Lung (tissue), 12 donors: ENCODE measurements around the gene RIC3. TPM values are rescaled to one million over a fixed set of nuclear protein-coding genes. Genes with fewer than 3 reads are reported as not detected.

ENCODE experiments used
- ATAC-seq: fragments of 200-7000 bp; cut with Tn5 transposase; one replicate; pipeline ENCODE4 v1.9.1; 2020; ENCODE audit warnings: moderate number of reproducible peaks; ENCODE audit not compliant: insufficient read depth, low FRiP score
- DNase-seq, 3 donors: peaks; one replicate each; pipeline ENCODE4 v3.0.0-alpha.2; 2013 to 2017
- H3K27ac ChIP-seq, 2 donors: one replicate each; pipeline ENCODE4 v1.5.1; 2013; ENCODE audit warnings: mild to moderate bottlenecking in 2 of 2, moderate library complexity in 2 of 2, control low read depth in 1 of 2, inconsistent platforms in 1 of 2, low read depth in 1 of 2, low read length in 1 of 2
- H3K27me3 ChIP-seq, 3 donors: one replicate each; pipeline ENCODE4 v1.5.1; 2013; ENCODE audit warnings: low read length in 2 of 3; ENCODE audit not compliant: control insufficient read depth in 3 of 3, insufficient read depth in 3 of 3
- H3K36me3 ChIP-seq, 4 donors: one replicate each; pipeline ENCODE4 v1.5.1; 2013; ENCODE audit warnings: low read length in 4 of 4, mild to moderate bottlenecking in 1 of 4, moderate library complexity in 1 of 4; ENCODE audit not compliant: control insufficient read depth in 4 of 4, insufficient read depth in 4 of 4
- H3K4me1 ChIP-seq, 5 donors: one replicate each; pipeline ENCODE4 v1.5.1; 2013; ENCODE audit warnings: low read length in 5 of 5, mild to moderate bottlenecking in 2 of 5, moderate library complexity in 1 of 5; ENCODE audit not compliant: control insufficient read depth in 5 of 5, insufficient read depth in 5 of 5
- H3K4me3 ChIP-seq: one replicate; pipeline ENCODE4 v1.5.1; 2013; ENCODE audit warnings: mild to moderate bottlenecking, control low read depth, moderate library complexity
- H3K9ac ChIP-seq, 2 donors: one replicate each; pipeline ENCODE4 v1.5.1; 2013; ENCODE audit warnings: low read length in 2 of 2, control low read depth in 1 of 2; ENCODE audit not compliant: insufficient read depth in 1 of 2
- H3K9me3 ChIP-seq, 4 donors: one replicate each; pipeline ENCODE4 v1.5.1; 2013; ENCODE audit warnings: low read length in 3 of 4, mild to moderate bottlenecking in 1 of 4, moderate library complexity in 1 of 4; ENCODE audit not compliant: control insufficient read depth in 4 of 4, insufficient read depth in 3 of 4
- CTCF ChIP-seq: IDR thresholded peaks from 2 replicates; pipeline ENCODE4 v1.5.1; 2012; ENCODE audit warnings: mild to moderate bottlenecking; ENCODE audit errors: control extremely low read depth, extremely low read depth
- WGBS, 2 donors: extraction: QIAGEN DNeasy Blood & Tissue Kit; methylation state at CpG; one replicate each; pipeline ENCODE4 v1.1.7; 2013; 5-methylcytosine and 5-hydroxymethylcytosine counted together
- polyA plus RNA-seq, 2 donors: library from polyadenylated mRNA; stranded (reverse); fragments of 200-250 nt; gene quantifications; one replicate each; pipeline ENCODE4 v1.2.1, GENCODE V29; 2013
- total RNA-seq, 2 donors: library from RNA; depleted of rRNA in 1 of 2; stranded (reverse); fragments of >200 nt in 1 of 2; gene quantifications; one replicate each; pipeline ENCODE4 v1.2.1, GENCODE V29; 2014 to 2021
- donor health status: control.
- donor health status: control.
- donor health status: Bipolar disorder and iron deficiency.
- donor health status: healthy.
- donor health status: DM: yes; HTN: yes; CAD: no.

Gene RIC3
- total and polyA plus RNA-seq, 4 donors, result 2.0 to 10.2 (median 9.7) TPM

- H3K4me3 ChIP-seq, result no peak overlapping the region
- ATAC-seq, result no peak
- H3K9ac ChIP-seq, result no peak overlapping the region
- no peak overlapping the region for H3K27ac ChIP-seq
- peaks cover 0 to 2% (median 0%) of the 10 kb centered on the region in 4 donors for H3K9me3 ChIP-seq
- WGBS, 2 donors, result 82 to 95% methylated on average over 2 of the region's 2 CpGs
- DNase-seq, result no peak
- peaks cover 0 to 59% (median 30%) of the 10 kb centered on the region in 4 donors for H3K36me3 ChIP-seq
- no peaks in the 10 kb centered on the region for H3K27me3 ChIP-seq
- TF ChIP-seq CTCF, result no peak
- H3K4me1 ChIP-seq, result peaks cover 0 to 6% (median 0%) of the 10 kb centered on the region in 5 donors
Observed at GRCh38 chr11:8097926-8098325, 70.9 kb downstream of the RIC3 start.

GRCh38 chr11:8097468-8097867 is 71.4 kb downstream of the RIC3 start:
- Histone ChIP-seq H3K36me3 (peaks cover 0 to 59% (median 30%) of the 10 kb centered on the region in 4 donors), H3K27me3 (no peaks in the 10 kb centered on the region), H3K4me1 (peaks cover 0 to 6% (median 0%) of the 10 kb centered on the region in 5 donors), H3K27ac (no peak overlapping the region), H3K9me3 (peaks cover 0 to 2% (median 0%) of the 10 kb centered on the region in 4 donors), H3K9ac (no peak overlapping the region), H3K4me3 (no peak overlapping the region)
- no peak for TF ChIP-seq CTCF
- no peak for ATAC-seq
- 86 to 89% methylated on average over 9 of the region's 9 CpGs for WGBS, 2 donors
- DNase-seq, result no peak

GRCh38 chr11:8097062-8097461 is 71.8 kb downstream of the RIC3 start:
- WGBS, 2 donors, result 90 to 95% methylated on average over 8 of the region's 8 CpGs
- Histone ChIP-seq H3K4me3 (no peak overlapping the region), H3K36me3 (peaks cover 0 to 58% (median 28%) of the 10 kb centered on the region in 4 donors), H3K27me3 (no peaks in the 10 kb centered on the region), H3K27ac (no peak overlapping the region), H3K4me1 (peaks cover 0 to 6% (median 0%) of the 10 kb centered on the region in 5 donors), H3K9me3 (peaks cover 0 to 2% (median 0%) of the 10 kb centered on the region in 4 donors), H3K9ac (no peak overlapping the region)
- no peak for TF ChIP-seq CTCF
- DNase-seq (no peak), ATAC-seq (no peak)

GRCh38 chr11:8096575-8096974 is 72.2 kb downstream of the RIC3 start:
- H3K27me3 ChIP-seq, result no peaks in the 10 kb centered on the region
- H3K4me1 ChIP-seq, result peaks cover 0 to 6% (median 0%) of the 10 kb centered on the region in 5 donors
- TF ChIP-seq CTCF, result no peak
- H3K9me3 ChIP-seq, result peaks cover 0 to 2% (median 0%) of the 10 kb centered on the region in 4 donors
- WGBS, 2 donors, result 70 to 86% methylated on average over 5 to 6 of the region's 6 CpGs
- ATAC-seq (no peak), DNase-seq (no peak)
- peaks cover 0 to 54% (median 26%) of the 10 kb centered on the region in 4 donors for H3K36me3 ChIP-seq
- no peak overlapping the region for H3K27ac ChIP-seq
- no peak overlapping the region for H3K4me3 ChIP-seq
- H3K9ac ChIP-seq, result no peak overlapping the region
